Lower leg skin (tissue), 4 donors: ENCODE measurements around the gene PZP. TPM values are rescaled to one million over a fixed set of nuclear protein-coding genes. Genes with fewer than 3 reads are reported as not detected.
"Not testable (repeated sequence)": the region's sequence is repeated elsewhere in the genome, so short reads cannot be mapped to it uniquely, and the experiment has no call there.

Experiments
- DNase-seq, 2 donors: peaks; one replicate each; pipeline ENCODE4 v3.0.0-alpha.2; 2019; ENCODE audit warnings: low spot score in 2 of 2
- H3K4me3 ChIP-seq: fragments of 200-600 bp; sonication (generic); 2 replicates; pipeline ENCODE4 v1.5.1; 2017; ENCODE audit warnings: mild to moderate bottlenecking, low read depth; ENCODE audit not compliant: poor library complexity, severe bottlenecking
- CTCF ChIP-seq, 3 donors: fragments of 450-650 bp; IDR thresholded peaks; one replicate each; pipeline ENCODE4 v1.5.1; 2016; ENCODE audit warnings: antibody characterized with exemption in 3 of 3, mild to moderate bottlenecking in 3 of 3, moderate library complexity in 2 of 3
- POLR2A ChIP-seq, 2 donors: fragments of 450-650 bp; IDR thresholded peaks; one replicate each; pipeline ENCODE4 v1.6.1; 2016 to 2017; ENCODE audit warnings: antibody characterized with exemption in 2 of 2, mild to moderate bottlenecking in 1 of 2, moderate library complexity in 1 of 2
- WGBS, 2 donors: methylation state at CpG; one replicate each; pipeline ENCODE4 v1.1.5; 2018; 5-methylcytosine and 5-hydroxymethylcytosine counted together
- intact Hi-C: fragments of 100-400 bp; cut with DNase I; formaldehyde crosslinking; loops from one replicate; pipeline ENCODE4 v1.15.0; 2023; ENCODE audit warnings: low total_unique reads
- total RNA-seq, 4 donors: library from RNA; depleted of rRNA; stranded (reverse); fragments of >200 nt; gene quantifications; one replicate each; pipeline ENCODE4 v1.1.0, GENCODE V29; 2016

The PZP gene
- total RNA-seq, 4 donors from 2014 or later, result not detected

DNA sequence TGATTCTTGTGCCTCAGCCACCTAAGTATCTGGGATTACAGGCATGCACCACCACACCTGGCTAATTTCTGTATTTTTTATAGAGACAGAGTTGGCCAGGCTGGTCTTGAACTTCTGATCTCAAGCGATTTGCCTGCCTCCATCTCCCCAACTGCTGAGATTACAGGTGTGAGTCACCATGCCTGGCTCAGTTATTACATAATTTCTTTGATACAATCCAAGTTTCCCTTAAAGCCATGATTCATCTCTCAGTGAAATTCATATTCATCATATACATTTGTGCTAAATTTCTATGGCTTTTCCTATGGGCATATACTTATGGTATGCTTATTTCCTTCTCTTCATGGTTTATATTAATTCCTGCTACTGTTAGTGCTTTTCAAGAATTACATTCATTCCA lies 29.1 kb upstream of the PZP start:
- no peak overlapping the region for H3K4me3 ChIP-seq
- 71 to 90% methylated on average over 1 of the region's 1 CpG for WGBS, 2 donors
- DNase-seq, result no peak
- intact Hi-C loops, result no loop called here
- no peak for TF ChIP-seq POLR2A (IDR thresholded peaks at IDR 0.05)
- TF ChIP-seq CTCF (IDR thresholded peaks at IDR 0.05), result no peak

- no peak for TF ChIP-seq CTCF (IDR thresholded peaks at IDR 0.05)
- no peak for TF ChIP-seq POLR2A (IDR thresholded peaks at IDR 0.05)
- no peak for DNase-seq
- intact Hi-C loops, result no loop called here
- no peak overlapping the region for H3K4me3 ChIP-seq
- 93 to 95% methylated on average over 4 of the region's 4 CpGs for WGBS, 2 donors
Observed at GRCh38 chr12:9235519-9235918, 27.3 kb upstream of the PZP start.

GRCh38 chr12:9227950-9228349 lies 19.8 kb upstream of the PZP start:
- TF ChIP-seq CTCF (IDR thresholded peaks at IDR 0.05), result no peak
- TF ChIP-seq POLR2A (IDR thresholded peaks at IDR 0.05), result no peak
- H3K4me3 ChIP-seq, result no peak overlapping the region
- 53 to 59% methylated on average over 8 of the region's 8 CpGs for WGBS, 2 donors
- intact Hi-C loops, result no loop called here
- DNase-seq, result no peak

- WGBS, 2 donors, result 88 to 92% methylated on average over 2 of the region's 2 CpGs
- DNase-seq, result no peak
- TF ChIP-seq CTCF (IDR thresholded peaks at IDR 0.05), result no peak
- TF ChIP-seq POLR2A (IDR thresholded peaks at IDR 0.05), result no peak
- intact Hi-C loops, result no loop called here
- no peak overlapping the region for H3K4me3 ChIP-seq
Observed at GRCh38 chr12:9223830-9224229, 15.6 kb upstream of the PZP start.

- DNase-seq, result no peak
- 6 to 16% methylated on average over 1 of the region's 1 CpG for WGBS, 2 donors
- intact Hi-C loops, result no loop called here
- no peak overlapping the region for H3K4me3 ChIP-seq
- TF ChIP-seq POLR2A (IDR thresholded peaks at IDR 0.05) (no peak), CTCF (IDR thresholded peaks at IDR 0.05) (no peak)
Observed at GRCh38 chr12:9221483-9221882, 13.3 kb upstream of the PZP start.

GRCh38 chr12:9221011-9221410 lies 12.8 kb upstream of the PZP start:
- DNase-seq, H3K4me3 ChIP-seq, intact Hi-C loops: not testable (repeated sequence)
- WGBS, 2 donors, result 56 to 61% methylated on average over 9 of the region's 9 CpGs
